ENCODE measurements around the gene OR51B4. TPM values are rescaled to one million over a fixed set of nuclear protein-coding genes. Genes with fewer than 3 reads are reported as not detected.

OR51B4 gene
- total RNA-seq, 1 donor from 2014 or later = not detected

- no peaks in the 10 kb centered on the region for H3K27me3 ChIP-seq (ENCODE audit: low read depth)
- intact Hi-C loops (cut with DNase I) = no loop called here
- no peaks in the 10 kb centered on the region for H3K36me3 ChIP-seq
- TF ChIP-seq, protein P1, sequence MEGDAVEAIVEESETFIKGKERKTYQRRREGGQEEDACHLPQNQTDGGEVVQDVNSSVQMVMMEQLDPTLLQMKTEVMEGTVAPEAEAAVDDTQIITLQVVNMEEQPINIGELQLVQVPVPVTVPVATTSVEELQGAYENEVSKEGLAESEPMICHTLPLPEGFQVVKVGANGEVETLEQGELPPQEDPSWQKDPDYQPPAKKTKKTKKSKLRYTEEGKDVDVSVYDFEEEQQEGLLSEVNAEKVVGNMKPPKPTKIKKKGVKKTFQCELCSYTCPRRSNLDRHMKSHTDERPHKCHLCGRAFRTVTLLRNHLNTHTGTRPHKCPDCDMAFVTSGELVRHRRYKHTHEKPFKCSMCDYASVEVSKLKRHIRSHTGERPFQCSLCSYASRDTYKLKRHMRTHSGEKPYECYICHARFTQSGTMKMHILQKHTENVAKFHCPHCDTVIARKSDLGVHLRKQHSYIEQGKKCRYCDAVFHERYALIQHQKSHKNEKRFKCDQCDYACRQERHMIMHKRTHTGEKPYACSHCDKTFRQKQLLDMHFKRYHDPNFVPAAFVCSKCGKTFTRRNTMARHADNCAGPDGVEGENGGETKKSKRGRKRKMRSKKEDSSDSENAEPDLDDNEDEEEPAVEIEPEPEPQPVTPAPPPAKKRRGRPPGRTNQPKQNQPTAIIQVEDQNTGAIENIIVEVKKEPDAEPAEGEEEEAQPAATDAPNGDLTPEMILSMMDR (IDR thresholded peaks at IDR 0.05) = no peak
- H3K4me3 ChIP-seq = no peak overlapping the region
- H3K4me1 ChIP-seq = no peaks in the 10 kb centered on the region
- DNase-seq = no peak
- ATAC-seq = no peak
- no peak overlapping the region for H3K27ac ChIP-seq
- H3K9me3 ChIP-seq = no peaks in the 10 kb centered on the region
These were observed 11.6 kb downstream of the OR51B4 start for GRCh38 chr11:5290106-5290505.

- Histone ChIP-seq H3K27ac (no peak overlapping the region), H3K4me3 (no peak overlapping the region), H3K4me1 (no peaks in the 10 kb centered on the region), H3K9me3 (no peaks in the 10 kb centered on the region), H3K27me3 (ENCODE audit: low read depth) (no peaks in the 10 kb centered on the region), H3K36me3 (no peaks in the 10 kb centered on the region)
- no peak for DNase-seq
- TF ChIP-seq, protein P1 (IDR thresholded peaks at IDR 0.05) = no peak
- no peak for ATAC-seq
- intact Hi-C loops (cut with DNase I) = no loop called here
These were observed 12.1 kb downstream of the OR51B4 start for GRCh38 chr11:5289696-5290095.

GRCh38 chr11:5288906-5289550 lies 12.7 kb downstream of the OR51B4 start:
- H3K27ac ChIP-seq = no peak overlapping the region
- H3K27me3 ChIP-seq (ENCODE audit: low read depth) = no peaks in the 10 kb centered on the region
- H3K4me3 ChIP-seq = no peak overlapping the region
- no peak for DNase-seq
- no peaks in the 10 kb centered on the region for H3K36me3 ChIP-seq
- H3K9me3 ChIP-seq = no peaks in the 10 kb centered on the region
- TF ChIP-seq, protein P1 (IDR thresholded peaks at IDR 0.05) = no peak
- ATAC-seq = no peak
- intact Hi-C loops (cut with DNase I) = no loop called here
- H3K4me1 ChIP-seq = no peaks in the 10 kb centered on the region

- Histone ChIP-seq H3K4me3 (no peak overlapping the region), H3K27me3 (ENCODE audit: low read depth) (no peaks in the 10 kb centered on the region), H3K9me3 (no peaks in the 10 kb centered on the region), H3K36me3 (no peaks in the 10 kb centered on the region), H3K27ac (no peak overlapping the region), H3K4me1 (no peaks in the 10 kb centered on the region)
- DNase-seq (no peak), ATAC-seq (no peak)
- TF ChIP-seq, protein P1 (IDR thresholded peaks at IDR 0.05) = no peak
- intact Hi-C loops (cut with DNase I) = no loop called here
These were observed 13.4 kb downstream of the OR51B4 start for GRCh38 chr11:5288108-5288905.

DNA sequence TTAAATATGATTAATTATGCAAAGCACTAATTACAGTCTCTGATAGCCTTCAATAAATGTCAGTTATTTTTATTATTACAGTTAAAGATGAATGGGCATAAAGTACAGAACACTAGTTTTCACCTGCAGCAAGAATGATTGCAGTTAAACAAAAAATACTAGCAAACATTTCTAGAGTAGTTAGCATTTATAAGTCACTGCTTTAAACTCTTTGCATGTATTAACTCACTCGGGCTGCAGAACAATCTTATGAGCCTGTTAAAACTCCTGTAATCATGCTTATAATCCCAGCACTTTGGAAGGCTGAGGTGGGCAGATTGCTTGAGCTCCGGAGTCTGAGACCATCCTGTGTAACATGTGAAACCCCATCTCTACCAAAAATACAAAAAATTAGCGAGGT lies 14.8 kb downstream of the OR51B4 start:
- TF ChIP-seq, protein P1 (IDR thresholded peaks at IDR 0.05) = no peak
- H3K36me3 ChIP-seq = no peaks in the 10 kb centered on the region
- H3K27ac ChIP-seq = no peak overlapping the region
- ATAC-seq = no peak
- no peak for DNase-seq
- H3K4me1 ChIP-seq = no peaks in the 10 kb centered on the region
- no peak overlapping the region for H3K4me3 ChIP-seq
- no peaks in the 10 kb centered on the region for H3K27me3 ChIP-seq (ENCODE audit: low read depth)
- no peaks in the 10 kb centered on the region for H3K9me3 ChIP-seq
- intact Hi-C loops (cut with DNase I) = no loop called here
